Brain microvascular endothelial cell (primary cell): ENCODE data around the gene TPSAB1.

Source experiments
- DNase-seq: peaks from one replicate; pipeline ENCODE4 v3.0.0-alpha.2; 2020
- H3K27ac ChIP-seq: fragments of 250-450 bp; sonication (Bioruptor Pico); 2 replicates; pipeline ENCODE4 v1.5.1; 2020; ENCODE audit warnings: mild to moderate bottlenecking, moderate library complexity
- H3K27me3 ChIP-seq: fragments of 250-450 bp; sonication (Bioruptor Pico); replicated peaks from 2 replicates; pipeline ENCODE4 v1.5.1; 2020; ENCODE audit warnings: mild to moderate bottlenecking
- H3K36me3 ChIP-seq: fragments of 250-450 bp; sonication (Bioruptor Pico); replicated peaks from 2 replicates; pipeline ENCODE4 v1.5.1; 2020; ENCODE audit warnings: mild to moderate bottlenecking
- H3K4me3 ChIP-seq: 2 replicates; pipeline ENCODE4 v1.5.1; 2011; ENCODE audit warnings: low read depth, mild to moderate bottlenecking, control low read depth, low read length, moderate library complexity
- CTCF ChIP-seq: IDR thresholded peaks from 2 replicates; pipeline ENCODE4 v1.5.1; 2011; ENCODE audit warnings: low read depth, mild to moderate bottlenecking, moderate library complexity, low read length, control low read depth, inconsistent platforms; ENCODE audit errors: missing control alignments
- in situ Hi-C: cut with HindIII; loops from 2 replicates; pipeline ENCODE4 v1.10.0; 2017; ENCODE audit warnings: low sequenced_read_pairs, low pct_ligation_motif_present

The TPSAB1 gene

GRCh38 chr16:1258906-1259759 lies 18.6 kb downstream of the TPSAB1 start:
- in situ Hi-C loops: no loop called here
- H3K4me3 ChIP-seq: no peak overlapping the region
- no peak overlapping the region for H3K27ac ChIP-seq
- no peak for TF ChIP-seq CTCF
- no peak for DNase-seq
- H3K27me3 ChIP-seq: peaks cover 31% of the 10 kb centered on the region
- H3K36me3 ChIP-seq: no peaks in the 10 kb centered on the region

GRCh38 chr16:1259760-1260068 lies 19.2 kb downstream of the TPSAB1 start:
- Histone ChIP-seq H3K4me3 (no peak overlapping the region), H3K27ac (no peak overlapping the region), H3K36me3 (no peaks in the 10 kb centered on the region), H3K27me3 (peaks cover 31% of the 10 kb centered on the region)
- in situ Hi-C loops: no loop called here
- DNase-seq: no peak
- no peak for TF ChIP-seq CTCF

GRCh38 chr16:1260101-1260680 lies 19.7 kb downstream of the TPSAB1 start:
- Histone ChIP-seq H3K27ac (no peak overlapping the region), H3K27me3 (peaks cover 31% of the 10 kb centered on the region), H3K4me3 (no peak overlapping the region), H3K36me3 (no peaks in the 10 kb centered on the region)
- DNase-seq: no peak
- no peak for TF ChIP-seq CTCF
- in situ Hi-C loops: no loop called here

GRCh38 chr16:1261131-1261892 lies 20.8 kb downstream of the TPSAB1 start:
- DNase-seq: no peak
- H3K36me3 ChIP-seq: no peaks in the 10 kb centered on the region
- H3K27me3 ChIP-seq: peaks cover 31% of the 10 kb centered on the region
- no peak overlapping the region for H3K27ac ChIP-seq
- no peak for TF ChIP-seq CTCF
- in situ Hi-C loops: no loop called here
- H3K4me3 ChIP-seq: no peak overlapping the region

GRCh38 chr16:1262210-1262845 lies 21.8 kb downstream of the TPSAB1 start:
- TF ChIP-seq CTCF: no peak
- Histone ChIP-seq H3K27ac (no peak overlapping the region), H3K4me3 (no peak overlapping the region), H3K36me3 (no peaks in the 10 kb centered on the region), H3K27me3 (peaks cover 31% of the 10 kb centered on the region)
- no peak for DNase-seq
- in situ Hi-C loops: no loop called here
